Measurements from ENCODE around the gene KCTD7. TPM values are rescaled to one million over a fixed set of nuclear protein-coding genes. Genes with fewer than 3 reads are reported as not detected.
"Not testable (repeated sequence)": the region's sequence is repeated elsewhere in the genome, so short reads cannot be mapped to it uniquely, and the experiment has no call there.

KCTD7 gene
- total RNA-seq, 1 experiment from 2014 or later: 18.1 TPM

DNA sequence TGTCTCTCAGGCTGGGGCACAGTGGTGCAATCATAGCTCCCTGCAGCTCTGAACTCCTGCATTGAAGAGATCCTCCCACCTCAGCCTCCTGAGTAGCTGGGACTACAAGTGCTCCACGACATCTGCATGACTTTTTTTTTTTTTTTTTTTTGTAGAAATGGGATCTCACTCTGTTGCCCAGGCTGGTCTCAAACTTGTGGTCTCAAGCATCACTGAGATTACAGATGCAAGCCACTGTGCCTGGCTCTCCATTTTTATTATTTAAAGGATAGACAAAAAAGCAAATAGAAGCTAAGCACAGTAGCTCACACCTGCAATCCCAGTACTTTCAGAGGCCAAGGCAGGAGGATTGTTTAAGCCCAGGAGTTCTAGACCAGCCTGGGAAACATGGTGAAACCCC lies 13.0 kb upstream of the KCTD7 start:
- DNase-seq (ENCODE audit: low spot score): no peak

- DNase-seq (ENCODE audit: low spot score): no peak
Observed at GRCh38 chr7:66617295-66617694, 11.4 kb upstream of the KCTD7 start.

DNA sequence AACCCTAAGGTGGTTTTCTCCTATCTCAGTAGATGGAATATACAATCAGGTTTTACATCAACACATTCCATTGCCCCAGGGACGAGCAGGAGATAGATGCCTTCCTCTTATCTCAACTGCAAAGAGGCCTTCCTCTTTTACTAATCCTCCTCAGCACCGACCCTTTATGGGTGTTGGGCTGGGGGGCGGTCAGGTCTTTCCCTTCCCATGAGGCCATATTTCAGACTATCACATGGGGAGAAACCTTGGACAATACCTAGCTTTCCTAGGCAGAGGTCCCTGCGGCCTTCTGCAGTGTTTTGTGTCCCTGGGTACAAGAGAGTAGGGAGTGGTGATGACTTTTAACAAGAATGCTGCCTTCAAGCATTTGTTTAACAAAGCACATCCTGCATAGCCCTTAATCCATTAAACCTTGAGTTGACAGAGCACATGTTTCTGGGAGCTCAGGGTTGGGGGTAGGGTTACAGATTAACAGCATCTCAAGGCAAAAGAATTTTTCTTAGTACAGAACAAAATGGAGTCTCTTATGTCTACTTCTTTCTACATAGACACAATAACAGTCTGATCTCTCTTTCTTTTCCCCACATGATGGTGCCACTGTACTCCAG lies 9.2 kb upstream of the KCTD7 start:
- DNase-seq (ENCODE audit: low spot score): not testable (repeated sequence)

DNA sequence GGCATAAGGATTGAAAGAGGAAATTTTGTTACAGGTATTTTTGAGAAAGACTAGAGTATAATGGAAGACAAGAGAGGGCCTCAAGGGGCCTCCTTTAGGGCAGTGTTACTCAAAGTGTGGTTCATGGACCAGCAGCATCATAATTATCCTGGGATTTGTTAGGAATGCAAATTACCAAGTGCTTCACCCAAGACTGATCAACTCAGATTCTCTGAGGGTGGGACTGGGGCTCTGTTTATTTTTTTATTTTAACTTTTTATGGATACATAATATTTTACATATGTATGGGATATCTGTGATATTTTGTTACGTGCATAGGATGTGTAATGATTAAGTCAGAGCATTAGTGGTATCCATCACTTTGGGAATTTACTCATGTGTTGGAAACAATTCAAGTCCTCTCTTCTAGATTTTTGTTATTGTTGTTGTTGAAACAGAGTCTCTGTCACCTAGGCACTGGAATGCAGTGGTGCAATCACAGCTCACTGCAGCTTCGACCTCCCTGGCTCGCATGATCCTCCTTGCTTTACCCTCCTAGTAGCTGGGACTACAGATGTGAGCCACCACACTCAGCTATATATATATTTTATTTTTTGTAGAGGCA lies 2.2 kb upstream of the KCTD7 start:
- no peak for DNase-seq (ENCODE audit: low spot score)

GRCh38 chr7:66627151-66627681 lies 1.5 kb upstream of the KCTD7 start:
- DNase-seq (ENCODE audit: low spot score): no peak

DNA sequence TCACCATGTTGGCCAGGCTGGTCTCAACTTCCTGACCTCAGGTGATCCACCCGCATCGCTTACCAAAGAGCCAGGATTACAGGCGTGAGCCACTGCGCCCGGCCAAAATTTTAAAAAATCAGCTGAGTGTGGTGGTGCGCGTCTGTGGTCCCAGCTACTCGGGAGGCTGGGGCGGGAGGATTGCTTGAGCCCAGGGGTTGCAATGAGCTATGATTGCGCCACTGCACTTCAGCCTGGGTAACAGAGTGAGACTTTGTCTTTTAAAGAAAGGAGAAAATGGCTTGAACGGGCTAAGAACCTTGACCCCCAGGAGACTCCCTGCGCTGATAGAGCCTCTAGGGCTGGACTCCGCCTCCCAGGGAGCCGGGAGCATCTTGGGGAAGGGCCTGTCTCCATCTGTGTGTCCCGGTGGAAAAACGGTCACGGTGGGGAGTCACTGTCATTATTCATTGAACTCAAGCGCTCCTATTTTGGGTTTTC lies 760 bp upstream of the KCTD7 start:
- DNase-seq (ENCODE audit: low spot score): no peak

DNA sequence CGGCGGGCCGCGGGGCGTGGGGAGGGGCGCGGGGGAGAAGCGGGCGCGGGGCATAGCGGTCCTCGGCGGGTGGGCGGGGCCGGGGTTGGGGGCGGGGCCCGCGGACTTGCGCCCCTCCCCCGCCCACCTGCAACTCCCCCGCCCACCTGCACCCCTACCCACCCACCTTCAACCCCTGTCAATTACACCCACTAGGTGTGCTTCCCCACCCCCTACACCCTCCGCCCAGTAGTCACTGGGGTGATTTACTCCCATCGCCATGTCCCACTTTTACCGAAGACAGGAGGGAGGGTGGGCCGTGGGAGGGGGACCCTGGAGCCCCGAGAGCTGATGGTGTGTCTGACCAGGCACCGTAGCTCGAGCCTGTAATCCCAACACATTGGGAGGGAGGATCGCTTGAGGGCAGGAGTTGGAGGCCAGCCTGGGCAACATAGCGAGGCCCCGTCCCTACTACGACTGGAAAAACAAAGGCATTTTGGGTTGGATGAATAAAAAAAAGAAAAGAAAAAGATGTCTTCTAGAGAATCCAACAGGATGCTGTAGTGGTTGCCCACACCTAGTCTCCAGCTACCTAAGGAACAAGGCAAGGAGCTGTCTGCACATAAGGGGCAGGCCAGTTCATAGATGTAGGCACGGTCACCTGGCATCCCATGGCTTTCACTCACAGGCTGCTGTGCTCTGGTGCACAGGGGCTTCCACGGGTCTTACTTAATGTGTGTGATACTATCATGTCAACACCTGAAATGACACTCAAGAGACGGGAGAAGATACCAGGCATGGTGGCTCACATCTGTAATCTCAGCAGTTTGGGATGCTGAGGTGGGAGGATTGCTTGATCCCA lies 761 bp downstream of the KCTD7 start:
- peak; percentile 22 for DNase-seq (ENCODE audit: low spot score)

DNA sequence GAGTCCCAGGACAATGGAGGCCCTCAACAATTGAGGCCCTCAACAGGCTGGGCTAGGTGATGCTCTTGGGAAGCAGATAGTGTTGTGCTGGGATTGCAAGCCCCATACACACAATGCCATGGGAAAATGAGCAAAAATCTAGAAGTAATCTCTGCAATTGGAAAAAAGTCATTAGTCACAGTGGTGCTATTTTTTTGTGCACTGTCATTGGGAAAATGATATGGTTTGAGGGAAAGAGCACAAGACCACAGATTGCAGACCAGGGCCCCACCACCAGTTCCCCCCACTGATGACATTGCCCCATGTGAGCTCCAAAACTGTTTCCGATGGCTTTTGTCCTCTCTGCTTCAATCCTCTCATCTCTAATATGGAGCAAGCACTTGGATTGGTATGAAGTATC lies 1.9 kb downstream of the KCTD7 start:
- no peak for DNase-seq (ENCODE audit: low spot score)

GRCh38 chr7:66631471-66631870 lies 2.8 kb downstream of the KCTD7 start:
- DNase-seq (ENCODE audit: low spot score): no peak

DNA sequence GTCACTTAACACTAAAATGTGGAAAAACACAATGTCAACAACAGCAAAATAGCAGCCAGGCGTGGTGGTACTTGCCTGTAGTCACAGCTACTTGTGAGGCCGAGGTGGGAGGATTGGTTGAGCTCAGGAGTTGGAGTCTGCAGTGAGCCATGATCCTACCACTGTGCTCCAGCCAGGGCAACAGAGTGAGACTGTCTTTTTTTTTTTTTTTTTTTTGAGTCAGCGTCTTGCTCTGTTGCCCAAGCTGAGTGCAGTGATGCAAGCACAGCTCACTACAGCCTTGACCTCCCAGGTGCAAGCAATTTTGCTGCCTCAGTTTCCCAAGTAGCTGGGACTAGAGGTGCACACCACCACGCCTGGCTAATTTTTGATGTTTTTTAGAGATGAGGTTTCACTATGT lies 6.1 kb downstream of the KCTD7 start:
- DNase-seq (ENCODE audit: low spot score): no peak

GRCh38 chr7:66635322-66635981 lies 6.8 kb downstream of the KCTD7 start:
- not testable (repeated sequence) for DNase-seq (ENCODE audit: low spot score)

DNA sequence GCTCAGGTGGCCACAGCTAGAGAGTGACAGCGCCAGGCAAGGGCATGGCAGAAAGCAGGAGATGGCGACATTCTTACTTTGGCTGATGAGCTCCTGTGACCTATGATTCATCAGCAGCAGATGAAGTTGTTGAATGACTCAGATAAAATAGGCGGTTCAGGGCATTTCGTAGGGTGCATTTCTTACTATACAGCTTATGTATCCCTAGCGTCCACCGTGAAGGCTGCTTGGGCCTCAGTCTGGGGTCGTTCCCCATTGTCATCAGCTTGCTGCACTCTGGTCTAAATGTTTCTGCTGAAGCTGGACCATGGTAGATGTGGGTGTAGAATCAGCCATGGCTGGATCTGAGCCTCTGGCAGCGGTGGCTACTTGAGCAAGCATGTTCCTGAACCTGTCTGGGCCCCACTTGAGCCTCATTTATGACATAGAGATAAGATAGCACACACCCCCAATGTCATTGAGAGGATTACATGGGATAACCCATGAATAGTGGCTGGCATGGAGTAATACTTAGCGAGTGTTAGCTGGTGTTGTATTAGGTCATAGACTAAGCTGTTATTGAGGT lies 7.4 kb downstream of the KCTD7 start:
- peak; percentile 96 for DNase-seq (ENCODE audit: low spot score)

GRCh38 chr7:66638309-66639099 lies 9.8 kb downstream of the KCTD7 start:
- no peak for DNase-seq (ENCODE audit: low spot score)

- DNase-seq (ENCODE audit: low spot score): no peak
Observed at GRCh38 chr7:66639773-66640172, 11.1 kb downstream of the KCTD7 start.

DNA sequence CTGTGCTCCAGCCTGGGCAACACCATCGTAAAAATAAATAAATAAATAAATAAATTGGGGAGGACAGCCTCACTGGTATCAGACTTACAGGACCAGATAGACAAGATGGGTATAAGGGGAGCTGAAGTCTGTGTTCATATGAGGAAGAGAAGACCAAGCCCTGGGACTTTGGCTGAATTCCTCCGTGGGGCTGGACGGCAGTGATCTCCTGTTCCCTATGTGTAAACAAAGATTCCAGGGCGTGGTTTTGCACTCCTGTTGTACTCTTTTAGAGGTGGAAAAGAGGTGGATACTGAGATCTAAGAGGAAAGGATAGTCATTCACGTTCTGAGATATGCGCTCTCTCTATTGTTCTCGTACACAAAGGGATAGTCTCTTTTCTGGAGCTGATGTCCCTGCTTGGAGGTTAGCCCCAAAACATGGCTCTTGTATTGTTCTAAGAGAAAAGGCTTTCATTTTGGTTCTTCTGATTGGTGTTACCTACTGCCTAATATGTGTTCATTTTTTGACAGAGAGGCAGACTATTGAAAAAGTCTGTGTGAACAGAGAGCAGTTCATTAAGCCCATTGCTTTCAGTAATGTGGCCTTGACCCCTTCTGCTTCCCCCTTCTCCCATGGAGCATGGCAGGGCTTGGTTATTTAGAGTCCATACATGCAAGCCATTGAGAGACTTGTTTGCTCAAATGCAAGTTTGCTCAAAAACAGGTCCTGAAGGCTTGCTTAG lies 12.3 kb downstream of the KCTD7 start:
- no peak for DNase-seq (ENCODE audit: low spot score)

DNA sequence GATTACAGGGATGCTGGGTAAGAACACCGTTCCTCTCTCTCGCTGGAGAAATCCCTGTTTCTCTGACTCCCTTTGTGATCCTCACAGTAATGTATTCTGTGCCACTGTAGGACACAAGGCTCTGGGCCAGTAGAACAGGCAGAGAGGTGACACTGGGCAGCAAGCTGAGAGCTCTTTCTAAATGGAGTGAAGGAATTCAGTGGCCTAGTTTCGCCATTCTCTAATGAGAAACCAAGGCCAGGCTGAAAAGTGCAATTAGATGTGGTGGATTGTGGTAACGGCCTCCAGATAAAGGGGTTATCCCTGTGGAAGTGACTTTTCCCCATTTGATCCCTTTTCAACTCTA lies 12.8 kb downstream of the KCTD7 start:
- DNase-seq (ENCODE audit: low spot score): no peak

- DNase-seq (ENCODE audit: low spot score): no peak
Observed at GRCh38 chr7:66642186-66642585, 13.5 kb downstream of the KCTD7 start.

- no peak for DNase-seq (ENCODE audit: low spot score)
Observed at GRCh38 chr7:66642932-66643331, 14.3 kb downstream of the KCTD7 start.

- no peak for DNase-seq (ENCODE audit: low spot score)
Observed at GRCh38 chr7:66643395-66643794, 14.7 kb downstream of the KCTD7 start.

DNA sequence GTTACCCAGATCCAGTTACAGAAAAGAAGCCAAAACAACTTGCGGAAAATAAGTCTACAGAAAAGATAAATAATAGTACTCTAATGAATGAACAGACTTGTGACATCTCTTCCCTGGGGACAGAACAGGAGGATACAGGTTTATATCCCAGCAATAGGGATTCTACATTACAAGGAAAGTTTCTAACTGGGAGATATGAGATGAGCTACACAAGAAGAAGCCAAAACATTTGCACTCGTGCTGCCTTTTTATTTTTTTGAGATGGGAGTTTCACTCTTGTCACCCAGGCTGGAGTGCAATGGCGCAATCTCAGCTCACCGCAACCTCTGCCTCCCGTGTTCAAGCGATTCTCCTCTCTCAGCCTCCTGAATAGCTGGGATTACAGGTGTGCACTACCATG lies 22.3 kb downstream of the KCTD7 start:
- not testable (repeated sequence) for DNase-seq (ENCODE audit: low spot score)

Measured in A172 (cell line).